ENCODE results near the gene AQP5. TPM values are rescaled to one million over a fixed set of nuclear protein-coding genes. Genes with fewer than 3 reads are reported as not detected.

AQP5 gene
- total RNA-seq, 1 experiment from 2014 or later, result not detected

GRCh38 chr12:49944718-49945117, 17.0 kb upstream of the AQP5 start:
- Histone ChIP-seq H3K27me3 (no peaks in the 10 kb centered on the region), H3K4me3 (no peak overlapping the region), H3K9me3 (no peaks in the 10 kb centered on the region), H3K36me3 (no peaks in the 10 kb centered on the region)
- DNase-seq, result no peak

- DNase-seq, result peak; percentile 85
- Histone ChIP-seq H3K9me3 (no peaks in the 10 kb centered on the region), H3K27me3 (no peaks in the 10 kb centered on the region), H3K36me3 (no peaks in the 10 kb centered on the region), H3K4me3 (peak overlapping the region; percentile 14; the same call in 1 of the 2 replicates)
These were observed 16.1 kb upstream of the AQP5 start for GRCh38 chr12:49945394-49946080.

- Histone ChIP-seq H3K27me3 (no peaks in the 10 kb centered on the region), H3K9me3 (no peaks in the 10 kb centered on the region), H3K4me3 (no peak overlapping the region), H3K36me3 (no peaks in the 10 kb centered on the region)
- no peak for DNase-seq
These were observed 15.6 kb upstream of the AQP5 start for GRCh38 chr12:49946086-49946485.

- Histone ChIP-seq H3K27me3 (no peaks in the 10 kb centered on the region), H3K9me3 (no peaks in the 10 kb centered on the region), H3K36me3 (no peaks in the 10 kb centered on the region), H3K4me3 (no peak overlapping the region)
- no peak for DNase-seq
These were observed 15.2 kb upstream of the AQP5 start for GRCh38 chr12:49946497-49946896.

GRCh38 chr12:49947593-49948226, 14.0 kb upstream of the AQP5 start:
- Histone ChIP-seq H3K27me3 (no peaks in the 10 kb centered on the region), H3K9me3 (no peaks in the 10 kb centered on the region), H3K36me3 (no peaks in the 10 kb centered on the region), H3K4me3 (no peak overlapping the region)
- DNase-seq, result no peak

- Histone ChIP-seq H3K4me3 (no peak overlapping the region), H3K36me3 (no peaks in the 10 kb centered on the region), H3K27me3 (no peaks in the 10 kb centered on the region), H3K9me3 (no peaks in the 10 kb centered on the region)
- DNase-seq, result no peak
These were observed 12.5 kb upstream of the AQP5 start for GRCh38 chr12:49948866-49949845.

- DNase-seq, result no peak
- Histone ChIP-seq H3K9me3 (no peaks in the 10 kb centered on the region), H3K27me3 (no peaks in the 10 kb centered on the region), H3K4me3 (no peak overlapping the region), H3K36me3 (no peaks in the 10 kb centered on the region)
These were observed 11.8 kb upstream of the AQP5 start for GRCh38 chr12:49949866-49950265.

GRCh38 chr12:49950273-49951251, 11.1 kb upstream of the AQP5 start, which contains the start of gene AQP2:
Gene AQP2, plus strand, starts transcription at chr12:49950737. Its CDS starts 94 bp downstream, at chr12:49950831.
- Histone ChIP-seq H3K9me3 (no peaks in the 10 kb centered on the region), H3K36me3 (no peaks in the 10 kb centered on the region), H3K27me3 (no peaks in the 10 kb centered on the region), H3K4me3 (no peak within 1 kb of the TSS)
- no peak for DNase-seq

- Histone ChIP-seq H3K36me3 (no peaks in the 10 kb centered on the region), H3K9me3 (no peaks in the 10 kb centered on the region), H3K27me3 (no peaks in the 10 kb centered on the region), H3K4me3 (no peak overlapping the region)
- no peak for DNase-seq
These were observed 10.0 kb upstream of the AQP5 start for GRCh38 chr12:49951411-49952240.

GRCh38 chr12:49952391-49953055, 9.1 kb upstream of the AQP5 start:
- H3K9me3 ChIP-seq, result no peaks in the 10 kb centered on the region
- H3K36me3 ChIP-seq, result no peaks in the 10 kb centered on the region
- H3K4me3 ChIP-seq, result no peak overlapping the region
- no peaks in the 10 kb centered on the region for H3K27me3 ChIP-seq
- DNase-seq, result no peak

- Histone ChIP-seq H3K27me3 (no peaks in the 10 kb centered on the region), H3K4me3 (no peak overlapping the region), H3K36me3 (no peaks in the 10 kb centered on the region), H3K9me3 (no peaks in the 10 kb centered on the region)
- no peak for DNase-seq
These were observed 8.5 kb upstream of the AQP5 start for GRCh38 chr12:49953151-49953550.

- H3K4me3 ChIP-seq, result no peak overlapping the region
- H3K9me3 ChIP-seq, result no peaks in the 10 kb centered on the region
- DNase-seq, result no peak
- no peaks in the 10 kb centered on the region for H3K36me3 ChIP-seq
- H3K27me3 ChIP-seq, result no peaks in the 10 kb centered on the region
These were observed 7.5 kb upstream of the AQP5 start for GRCh38 chr12:49953961-49954846.

- H3K27me3 ChIP-seq, result no peaks in the 10 kb centered on the region
- no peaks in the 10 kb centered on the region for H3K9me3 ChIP-seq
- no peaks in the 10 kb centered on the region for H3K36me3 ChIP-seq
- DNase-seq, result no peak
- no peak overlapping the region for H3K4me3 ChIP-seq
These were observed 6.5 kb upstream of the AQP5 start for GRCh38 chr12:49954863-49955830.
